ENCODE results near the gene FAM120A.

FAM120A gene

DNA sequence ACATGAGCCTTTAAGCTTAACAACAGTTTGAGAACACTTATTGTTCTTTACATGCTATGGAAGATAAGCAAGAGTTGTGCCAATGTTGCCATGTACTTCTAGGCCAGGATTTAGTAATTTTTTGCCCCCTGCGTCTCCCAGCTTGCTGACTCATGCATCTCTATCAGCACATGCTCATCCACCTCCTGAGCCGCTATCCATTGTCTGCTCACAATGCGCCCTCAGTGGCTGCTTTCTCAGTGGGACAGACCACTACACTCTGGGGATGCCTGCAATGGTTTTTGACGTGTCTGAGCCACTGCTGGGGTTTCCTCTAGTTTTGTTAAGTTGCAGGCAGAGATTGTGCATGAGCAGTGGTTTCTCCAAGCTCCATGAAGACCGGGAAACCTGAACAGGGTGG is 74.0 kb downstream of the FAM120A start:
- TF ChIP-seq, protein P1, sequence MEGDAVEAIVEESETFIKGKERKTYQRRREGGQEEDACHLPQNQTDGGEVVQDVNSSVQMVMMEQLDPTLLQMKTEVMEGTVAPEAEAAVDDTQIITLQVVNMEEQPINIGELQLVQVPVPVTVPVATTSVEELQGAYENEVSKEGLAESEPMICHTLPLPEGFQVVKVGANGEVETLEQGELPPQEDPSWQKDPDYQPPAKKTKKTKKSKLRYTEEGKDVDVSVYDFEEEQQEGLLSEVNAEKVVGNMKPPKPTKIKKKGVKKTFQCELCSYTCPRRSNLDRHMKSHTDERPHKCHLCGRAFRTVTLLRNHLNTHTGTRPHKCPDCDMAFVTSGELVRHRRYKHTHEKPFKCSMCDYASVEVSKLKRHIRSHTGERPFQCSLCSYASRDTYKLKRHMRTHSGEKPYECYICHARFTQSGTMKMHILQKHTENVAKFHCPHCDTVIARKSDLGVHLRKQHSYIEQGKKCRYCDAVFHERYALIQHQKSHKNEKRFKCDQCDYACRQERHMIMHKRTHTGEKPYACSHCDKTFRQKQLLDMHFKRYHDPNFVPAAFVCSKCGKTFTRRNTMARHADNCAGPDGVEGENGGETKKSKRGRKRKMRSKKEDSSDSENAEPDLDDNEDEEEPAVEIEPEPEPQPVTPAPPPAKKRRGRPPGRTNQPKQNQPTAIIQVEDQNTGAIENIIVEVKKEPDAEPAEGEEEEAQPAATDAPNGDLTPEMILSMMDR (IDR thresholded peaks at IDR 0.05; ENCODE audit: low read depth, low read length), result no peak
- no peak for DNase-seq (ENCODE audit: extremely low read depth, low read depth)

DNA sequence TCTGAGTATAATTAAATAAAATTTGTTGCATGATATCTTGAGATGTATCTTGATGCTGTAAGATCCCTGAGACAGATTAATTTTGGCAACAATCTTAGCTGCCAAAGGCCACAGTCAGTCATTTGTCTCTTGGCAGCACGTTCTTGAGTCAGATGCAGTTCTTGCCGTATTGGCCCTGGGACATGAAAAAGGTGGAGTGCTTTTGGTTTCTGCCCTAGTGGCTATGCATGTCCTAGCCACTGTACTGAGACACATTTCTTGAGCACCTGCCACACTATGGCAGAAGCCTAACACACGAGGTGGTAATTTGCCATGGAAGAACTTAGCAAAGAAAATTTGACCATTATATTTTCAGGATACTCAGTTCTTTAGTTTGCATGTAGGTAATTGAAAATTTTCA is 79.9 kb downstream of the FAM120A start:
- TF ChIP-seq, protein P1 (IDR thresholded peaks at IDR 0.05; ENCODE audit: low read depth, low read length), result no peak
- no peak for DNase-seq (ENCODE audit: extremely low read depth, low read depth)

DNA sequence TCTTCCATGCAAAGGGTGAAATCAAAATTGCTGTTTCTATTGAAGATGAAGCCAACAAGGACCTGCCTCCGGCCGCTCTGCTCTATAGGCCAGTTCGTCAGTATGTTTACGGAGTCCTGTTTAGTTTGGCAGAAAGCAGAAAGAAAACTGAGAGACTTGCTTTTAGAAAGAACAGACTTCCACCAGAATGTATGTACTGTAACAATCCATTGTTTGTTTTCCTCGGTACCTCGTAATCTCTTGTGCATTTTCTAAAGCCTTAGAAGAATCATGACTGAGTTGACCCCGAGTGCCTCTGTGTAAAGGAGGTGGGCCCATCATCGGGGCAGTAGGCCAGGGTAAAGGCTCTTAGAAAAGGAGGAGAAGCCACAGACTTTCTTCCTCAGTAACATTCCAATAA is 80.7 kb downstream of the FAM120A start:
- TF ChIP-seq, protein P1 (IDR thresholded peaks at IDR 0.05; ENCODE audit: low read depth, low read length), result no peak
- DNase-seq (ENCODE audit: extremely low read depth, low read depth), result no peak

DNA sequence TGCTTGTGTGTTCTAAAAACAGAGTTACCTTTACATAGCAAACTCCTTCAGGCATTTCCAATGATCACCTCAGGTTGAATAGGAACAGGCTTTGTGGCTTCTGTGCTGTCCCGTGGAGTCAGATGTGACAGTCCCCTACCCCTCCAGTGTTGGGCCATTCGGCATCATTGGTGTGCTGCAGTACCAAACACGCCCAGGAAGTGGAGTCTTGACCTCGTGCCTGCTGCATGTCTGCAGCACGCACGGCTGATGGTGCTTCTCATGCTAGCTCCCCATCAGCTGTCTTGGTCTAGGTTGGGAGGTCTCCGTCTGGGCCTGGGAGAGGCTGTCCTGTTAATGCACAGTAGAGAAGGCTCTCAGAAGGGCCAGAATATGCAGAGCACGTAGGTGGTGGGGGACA is 82.4 kb downstream of the FAM120A start:
- no peak for DNase-seq (ENCODE audit: extremely low read depth, low read depth)
- TF ChIP-seq, protein P1 (IDR thresholded peaks at IDR 0.05; ENCODE audit: low read depth, low read length), result no peak

DNA sequence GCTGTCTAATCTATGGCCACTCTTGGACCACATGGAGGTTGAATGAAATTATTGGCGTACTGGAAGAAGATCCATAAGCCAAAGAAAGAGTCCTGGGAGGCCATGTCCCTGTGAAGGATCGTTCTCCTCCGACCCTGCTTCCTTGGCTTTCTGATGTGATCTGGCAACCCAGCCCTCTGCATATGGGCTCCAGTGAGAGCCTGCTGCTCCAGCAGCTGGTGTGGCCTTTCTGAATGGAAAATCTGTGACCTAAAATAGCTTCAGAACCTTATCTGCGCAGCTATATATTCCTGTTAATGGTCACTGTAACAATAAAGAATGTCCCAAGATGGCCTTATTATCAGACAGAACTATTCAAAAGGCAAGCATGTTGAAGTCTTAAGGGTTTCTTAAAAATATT is 84.7 kb downstream of the FAM120A start:
- DNase-seq (ENCODE audit: extremely low read depth, low read depth), result no peak
- TF ChIP-seq, protein P1 (IDR thresholded peaks at IDR 0.05; ENCODE audit: low read depth, low read length), result no peak

DNA sequence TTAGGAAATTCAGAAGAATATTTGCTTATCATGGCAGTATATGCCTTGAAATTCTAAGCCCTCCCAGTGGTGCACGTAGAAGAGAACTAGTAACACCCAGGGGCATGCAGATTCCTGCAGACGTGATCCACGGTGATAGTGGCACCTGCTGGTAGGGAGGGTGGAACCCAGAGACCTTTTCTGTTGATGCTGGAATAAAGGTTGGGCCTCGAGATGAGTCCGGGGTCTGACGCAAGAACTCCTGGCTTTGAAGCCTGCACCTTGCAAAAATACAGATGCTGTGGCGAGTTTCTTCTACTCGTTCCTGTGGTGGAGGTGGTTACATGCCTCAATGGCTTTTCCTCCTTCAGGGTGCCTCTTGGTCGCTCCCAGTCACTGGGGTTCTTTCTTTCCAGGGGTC is 85.4 kb downstream of the FAM120A start:
- DNase-seq (ENCODE audit: extremely low read depth, low read depth), result no peak
- TF ChIP-seq, protein P1 (IDR thresholded peaks at IDR 0.05; ENCODE audit: low read depth, low read length), result no peak

- no peak for DNase-seq (ENCODE audit: extremely low read depth, low read depth)
- TF ChIP-seq, protein P1 (IDR thresholded peaks at IDR 0.05; ENCODE audit: low read depth, low read length), result no peak
Observed at GRCh38 chr9:93540305-93540704, 88.8 kb downstream of the FAM120A start.
